GM12891 (cell line): ENCODE measurements around the gene ST6GALNAC1.
"Not testable (repeated sequence)": the region's sequence is repeated elsewhere in the genome, so short reads cannot be mapped to it uniquely, and the experiment has no call there.

ENCODE experiments used
- DNase-seq: peaks from one replicate; pipeline ENCODE4 v3.0.0; 2011; ENCODE audit warnings: low spot score; ENCODE audit not compliant: insufficient read length
- FAIRE-seq: peaks from 2 replicates; lab custom pipeline; 2011; peaks lifted over from hg19 to GRCh38; lab: Jason Lieb, UNC
- PAX5 ChIP-seq: IDR thresholded peaks from 2 replicates; pipeline ENCODE4 v1.6.1; 2011; ENCODE audit warnings: low read length, moderate library complexity, mild to moderate bottlenecking; ENCODE audit not compliant: insufficient read depth, severe bottlenecking
- POLR2A ChIP-seq: IDR thresholded peaks from 2 replicates; pipeline ENCODE4 v1.6.1; 2011; ENCODE audit warnings: low read depth, low read length, control low read depth
- POLR2AphosphoS5 ChIP-seq: IDR thresholded peaks from 2 replicates; pipeline ENCODE4 v1.6.1; 2011; ENCODE audit warnings: low read depth, low read length, control low read depth
- POU2F2 ChIP-seq: IDR thresholded peaks from 2 replicates; pipeline ENCODE4 v1.6.1; 2011; ENCODE audit warnings: low read depth, mild to moderate bottlenecking, control low read depth, low read length, moderate library complexity
- SPI1 ChIP-seq: IDR thresholded peaks from 2 replicates; pipeline ENCODE4 v1.6.1; 2011; ENCODE audit warnings: low read depth, low read length, control low read depth
- TAF1 ChIP-seq: IDR thresholded peaks from 2 replicates; pipeline ENCODE4 v1.6.1; 2011; ENCODE audit warnings: low read depth, low read length, control low read depth

Gene ST6GALNAC1

DNA sequence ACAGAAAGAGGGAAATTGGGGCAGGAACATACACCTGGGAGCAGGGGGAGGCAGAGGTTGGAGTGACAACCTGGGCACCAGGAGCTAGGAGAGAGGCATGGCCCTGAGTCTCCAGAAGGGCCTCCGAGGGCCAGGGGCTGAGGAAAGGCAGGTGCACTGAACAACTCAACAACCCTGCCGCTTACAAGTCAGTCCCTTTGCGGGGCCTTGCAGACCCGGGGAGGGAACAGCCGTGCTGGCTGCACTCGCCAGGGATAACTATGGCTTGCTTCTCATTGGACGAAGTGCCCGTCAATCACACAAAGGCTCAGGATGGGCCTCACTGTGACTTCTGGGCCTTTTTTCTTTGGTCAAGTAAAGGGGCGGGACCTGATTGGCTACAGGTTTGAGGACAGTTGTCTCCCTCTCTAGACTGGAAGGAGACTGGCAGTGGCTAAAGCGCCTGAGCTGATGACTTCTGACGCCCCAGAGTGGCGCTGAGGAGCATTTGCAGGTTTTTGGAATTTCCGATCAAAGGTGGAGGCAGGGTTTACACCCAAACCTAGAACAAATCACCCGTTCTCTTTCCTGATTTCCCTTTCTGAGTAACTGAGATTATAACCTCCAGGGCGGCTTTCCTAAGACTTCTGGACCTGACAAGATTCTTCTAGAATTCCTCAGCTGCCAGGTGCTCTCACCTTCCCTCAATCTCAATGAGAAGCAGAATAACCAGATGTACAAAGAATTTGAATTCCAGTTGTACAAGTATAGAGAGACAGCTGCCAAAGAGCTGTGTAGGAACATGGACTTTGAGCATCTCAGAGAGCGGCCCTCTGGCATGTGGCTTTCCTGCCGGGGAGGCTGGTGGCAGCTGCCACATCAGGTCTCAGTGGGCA, 30.3 kb downstream of the ST6GALNAC1 start:
- TF ChIP-seq TAF1 (no peak), POLR2AphosphoS5 (no peak), SPI1 (no peak), POU2F2 (no peak), POLR2A (no peak), PAX5 (no peak)
- FAIRE-seq (no peak), DNase-seq (no peak)

DNA sequence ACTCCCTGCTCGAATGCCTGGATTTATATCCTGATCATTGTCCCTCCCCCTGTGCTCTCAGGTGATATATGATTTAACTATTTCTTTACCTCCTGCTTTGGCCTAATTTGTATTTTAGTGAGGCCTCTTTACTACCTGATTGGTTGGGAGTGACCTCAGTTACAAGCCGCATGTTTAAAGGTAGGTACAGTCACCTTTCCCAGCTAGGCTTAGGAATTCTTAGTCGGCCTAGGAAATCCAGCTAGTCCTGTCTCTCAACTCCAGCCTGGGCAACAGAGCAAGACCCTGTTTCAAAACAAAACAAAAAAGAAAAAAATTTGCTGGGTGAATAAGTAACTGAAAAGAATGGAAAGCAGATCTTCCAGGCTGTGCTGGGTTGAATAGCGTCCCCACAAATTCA, 31.1 kb downstream of the ST6GALNAC1 start:
- DNase-seq (no peak), FAIRE-seq (no peak)
- TF ChIP-seq SPI1 (no peak), PAX5 (no peak), TAF1 (no peak), POLR2A (no peak), POU2F2 (no peak), POLR2AphosphoS5 (no peak)

- no peak for DNase-seq
- TF ChIP-seq TAF1 (no peak), POU2F2 (no peak), POLR2A (no peak), PAX5 (no peak), SPI1 (no peak), POLR2AphosphoS5 (no peak)
- no peak for FAIRE-seq
These were observed 31.8 kb downstream of the ST6GALNAC1 start for GRCh38 chr17:76611758-76612157.

DNA sequence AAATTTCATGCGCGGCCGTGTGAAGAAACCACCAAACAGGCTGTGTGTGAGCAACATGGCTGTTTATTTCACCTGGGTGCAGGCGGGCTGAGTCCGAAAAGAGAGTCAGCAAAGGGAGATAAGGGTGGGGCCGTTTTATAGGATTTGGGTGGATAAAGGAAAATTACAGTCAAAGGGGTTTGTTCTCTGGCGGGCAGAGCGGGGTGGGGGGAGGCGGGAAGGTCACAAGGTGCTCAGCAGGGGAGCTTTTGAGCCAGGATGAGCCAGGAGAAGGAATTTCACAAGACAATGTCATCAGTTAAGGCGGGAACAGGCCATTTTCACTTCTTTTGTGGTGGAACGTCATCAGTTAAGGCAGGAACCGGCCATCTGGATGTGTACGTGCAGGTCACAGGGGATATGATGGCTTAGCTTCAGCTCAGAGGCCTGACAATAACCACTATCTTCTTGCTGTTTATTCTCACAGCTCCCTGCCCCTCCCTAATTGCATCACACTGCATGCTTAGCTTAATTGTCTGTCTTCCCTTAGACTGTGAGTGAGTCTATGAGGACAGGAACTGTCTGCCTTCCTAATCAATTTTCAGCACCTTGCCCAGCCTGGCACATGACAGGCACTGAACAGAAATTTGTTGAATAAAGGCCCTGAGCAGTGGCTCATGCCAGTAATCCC, 32.3 kb downstream of the ST6GALNAC1 start:
- FAIRE-seq, DNase-seq: not testable (repeated sequence)

GRCh38 chr17:76606685-76607084, 36.9 kb downstream of the ST6GALNAC1 start:
- not testable (repeated sequence) for DNase-seq, FAIRE-seq

GRCh38 chr17:76601065-76601464, 42.5 kb downstream of the ST6GALNAC1 start:
- TF ChIP-seq POU2F2: no peak
- DNase-seq: no peak
- no peak for FAIRE-seq

DNA sequence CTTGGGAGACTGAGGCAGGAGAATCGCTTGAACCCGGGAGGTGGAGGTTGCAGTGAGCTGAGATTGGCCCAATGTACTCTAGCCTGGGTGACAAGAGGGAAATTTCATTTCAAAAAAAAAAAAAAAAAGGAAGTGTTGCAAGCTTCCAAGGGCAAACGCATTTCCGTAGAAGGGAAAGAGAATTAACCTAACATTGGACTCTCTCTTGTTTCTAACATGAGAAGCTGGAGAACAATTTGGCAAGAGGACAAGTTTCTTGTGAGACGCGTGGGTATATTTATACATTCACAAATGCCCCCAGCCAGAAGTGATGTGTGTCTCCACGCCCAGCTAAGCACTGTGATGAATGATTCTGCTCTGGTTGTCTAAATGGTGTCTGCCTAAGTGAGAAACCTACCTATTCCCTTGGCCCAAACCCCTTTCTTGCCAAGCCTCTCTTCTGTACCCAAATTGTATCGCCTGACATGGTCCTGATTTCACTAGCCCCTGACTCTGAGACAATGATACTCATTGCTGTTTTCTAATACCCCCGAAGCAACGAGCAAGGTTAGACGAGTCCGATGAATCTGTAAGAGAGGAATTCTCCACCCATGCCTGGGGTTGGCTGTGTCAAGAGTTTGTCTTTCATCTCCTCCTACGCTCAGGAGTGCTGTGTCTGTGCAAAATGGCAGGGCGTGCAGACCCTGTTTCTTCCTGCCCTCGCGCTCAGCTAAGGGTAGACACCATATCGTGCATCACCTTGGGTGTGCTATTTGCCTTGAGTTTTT, 43.7 kb downstream of the ST6GALNAC1 start:
- no peak for DNase-seq
- TF ChIP-seq TAF1: no peak
- TF ChIP-seq PAX5: no peak
- no peak for FAIRE-seq

DNA sequence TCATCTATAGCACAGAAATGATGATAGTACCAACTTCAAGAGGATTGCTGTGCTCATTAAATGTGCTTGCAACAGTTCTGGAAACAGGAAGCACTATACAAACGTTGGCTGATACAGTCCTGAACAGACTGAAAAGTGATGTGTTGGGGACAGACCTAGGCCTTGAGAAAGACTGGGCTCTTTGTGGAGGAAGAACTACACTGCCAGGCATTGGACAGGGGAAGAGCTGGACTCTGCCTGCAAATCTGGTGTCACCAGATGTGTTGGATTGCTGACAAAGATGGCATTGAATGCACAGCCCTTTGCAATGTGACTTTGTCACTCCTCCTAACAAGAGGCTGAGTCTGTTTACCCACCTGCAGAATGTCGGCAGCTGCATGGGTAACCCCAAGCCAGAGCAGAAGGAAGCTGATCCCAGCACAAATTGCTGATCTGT, 45.5 kb downstream of the ST6GALNAC1 start:
- DNase-seq (no peak), FAIRE-seq (no peak)
- TF ChIP-seq POU2F2 (no peak), POLR2AphosphoS5 (no peak), SPI1 (no peak), POLR2A (no peak), TAF1 (no peak), PAX5 (no peak)

- DNase-seq (no peak), FAIRE-seq (no peak)
- TF ChIP-seq SPI1: no peak
- no peak for TF ChIP-seq POLR2AphosphoS5
- no peak for TF ChIP-seq POU2F2
- no peak for TF ChIP-seq POLR2A
- TF ChIP-seq TAF1: no peak
- TF ChIP-seq PAX5: no peak
These were observed 46.2 kb downstream of the ST6GALNAC1 start for GRCh38 chr17:76597156-76598003.
